NCI-H2107 (cell line): ENCODE data around the gene PNMA8B.

Source experiments
- DNase-seq: peaks from one replicate; lab custom pipeline; 2025; lab: John Stamatoyannopoulos, UW

The PNMA8B gene

DNA sequence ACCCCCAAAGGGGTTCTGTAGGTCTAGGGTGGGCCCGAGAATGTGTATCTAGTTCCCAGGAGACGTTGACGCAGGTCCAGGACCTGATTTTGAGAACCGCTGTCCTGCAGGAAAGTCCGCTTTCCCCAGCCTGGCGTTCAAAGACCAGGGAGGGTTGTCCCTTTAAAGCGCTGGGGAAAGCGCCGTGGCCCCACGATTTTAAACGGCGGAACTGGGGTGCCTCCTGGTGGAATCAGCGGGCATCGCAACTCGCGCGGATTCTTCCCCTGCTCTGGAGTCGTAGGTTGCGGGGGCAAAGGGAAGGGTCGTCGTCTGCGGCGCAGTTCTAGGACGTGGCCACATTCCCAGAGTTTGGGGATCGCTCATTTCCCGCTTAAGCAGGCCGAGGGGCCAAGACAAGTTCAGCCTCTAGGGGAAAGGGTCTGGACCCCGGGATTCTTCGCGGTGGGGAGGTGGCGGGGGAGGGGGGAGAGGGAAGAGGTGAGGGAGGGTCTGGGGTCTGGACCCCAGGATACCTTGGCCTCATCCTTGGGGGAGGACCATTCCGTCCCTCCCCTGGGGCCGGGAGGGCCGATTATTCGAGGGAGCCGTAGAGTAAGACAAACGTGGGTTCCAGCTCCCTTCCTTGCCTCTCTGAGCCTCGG lies 7.7 kb downstream of the PNMA8B start:
- DNase-seq: peak; percentile 72

GRCh38 chr19:46487178-46487801 lies 8.4 kb downstream of the PNMA8B start:
- DNase-seq: no peak

DNA sequence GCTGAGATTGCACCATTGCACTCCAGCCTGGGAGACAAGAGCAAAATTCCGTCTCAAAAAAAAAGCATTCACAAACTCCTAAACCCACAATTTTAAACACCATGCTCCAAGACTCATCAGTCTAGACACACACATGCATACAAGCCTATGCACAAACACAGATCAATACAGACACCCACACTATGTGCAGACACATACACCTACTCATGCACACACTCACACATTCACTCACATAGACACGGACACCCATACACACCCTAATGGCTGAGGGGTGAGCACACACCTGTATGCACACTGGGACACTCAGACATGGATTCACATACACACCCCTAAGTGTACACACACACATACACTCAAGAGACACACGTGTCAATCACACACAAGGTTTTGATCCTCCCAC lies 9.3 kb downstream of the PNMA8B start:
- DNase-seq: no peak

DNA sequence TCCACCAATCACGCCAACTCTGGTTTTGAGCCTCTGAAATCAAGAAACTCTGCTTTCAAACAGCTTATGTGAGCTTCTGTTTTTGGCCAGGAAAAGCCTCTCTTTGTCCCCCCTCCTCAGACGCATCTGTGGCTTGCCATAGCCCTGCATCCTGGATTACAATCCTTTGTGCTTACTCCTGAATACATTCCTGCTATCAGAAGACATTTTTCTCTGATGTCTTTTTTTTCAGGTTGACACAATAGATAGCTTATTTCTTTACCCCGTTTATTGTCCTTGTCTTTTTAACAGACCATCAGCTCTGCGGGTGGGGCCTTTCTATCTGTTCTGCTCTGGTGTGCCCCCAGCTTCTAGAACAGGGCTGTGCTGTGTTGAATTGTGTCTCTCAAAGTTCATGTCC lies 11.0 kb downstream of the PNMA8B start:
- no peak for DNase-seq

DNA sequence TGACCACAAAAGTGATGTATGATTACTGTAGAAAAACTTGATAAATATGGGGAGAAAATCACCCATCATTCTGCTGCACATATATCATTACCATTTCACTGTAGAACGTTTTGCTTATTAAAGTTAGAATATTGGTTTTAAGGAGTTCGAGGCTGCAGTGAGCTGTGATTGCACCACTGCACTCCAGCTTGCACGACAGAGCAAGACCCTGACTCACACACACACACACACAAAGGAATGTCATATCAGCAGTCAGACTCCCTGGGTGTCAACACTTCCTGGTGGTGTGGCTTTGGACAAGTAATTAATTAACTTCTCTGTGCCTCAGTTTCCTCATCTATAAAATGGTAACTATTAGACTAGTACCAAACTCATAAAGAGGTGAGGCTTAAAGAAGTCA lies 13.0 kb downstream of the PNMA8B start:
- DNase-seq: no peak

DNA sequence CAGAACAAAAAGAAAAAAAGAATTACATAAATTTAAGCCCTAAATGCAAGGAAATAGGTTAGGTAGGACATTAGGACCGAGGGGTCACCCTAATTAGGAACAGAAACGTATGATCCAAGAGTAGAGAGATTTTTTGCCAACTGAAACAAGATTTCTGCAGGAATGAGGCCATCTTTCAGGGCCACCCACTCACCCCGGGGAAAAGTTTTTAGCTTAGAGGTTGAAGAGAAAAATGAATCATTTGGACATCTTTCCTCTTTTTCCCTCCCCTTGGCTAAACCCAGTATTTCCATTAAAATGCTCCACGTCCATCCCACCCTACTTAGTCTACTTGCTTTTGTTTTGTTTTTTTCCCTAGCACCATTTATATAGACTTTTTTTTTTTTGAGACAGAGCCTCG lies 13.7 kb downstream of the PNMA8B start:
- DNase-seq: no peak

- no peak for DNase-seq
Measured at GRCh38 chr19:46481223-46481848, 14.3 kb downstream of the PNMA8B start.

- DNase-seq: no peak
Measured at GRCh38 chr19:46480415-46480814, 15.3 kb downstream of the PNMA8B start.

DNA sequence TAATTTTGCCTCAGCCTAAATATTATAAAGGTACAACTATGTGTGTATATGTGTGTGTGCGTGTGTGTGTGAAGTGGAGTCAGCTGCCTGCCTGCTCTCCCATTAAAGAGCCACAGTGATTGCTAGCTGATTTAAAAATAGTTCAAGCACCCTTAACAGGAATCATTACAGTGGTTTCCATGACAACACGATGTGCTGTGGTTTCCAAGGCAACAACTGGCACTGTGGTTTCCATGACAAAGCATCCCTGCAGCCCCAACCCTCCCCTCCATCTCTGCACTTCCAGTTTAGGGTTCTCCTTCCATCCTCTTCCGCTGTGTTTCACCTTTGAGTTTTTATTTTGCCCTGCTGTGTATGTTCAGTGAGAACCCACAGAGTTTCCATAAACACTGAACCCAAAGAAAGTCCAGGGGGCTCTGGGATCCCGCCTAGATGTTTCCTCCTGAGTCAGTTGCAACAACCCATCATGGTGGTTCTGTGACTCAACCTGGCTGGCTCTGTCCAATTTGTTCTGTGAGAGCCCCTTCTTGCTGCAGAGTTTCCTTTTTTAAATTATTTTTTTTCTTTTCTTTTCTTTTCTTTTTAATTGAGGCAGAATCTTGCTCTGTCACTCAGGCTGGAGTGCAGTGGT lies 17.2 kb downstream of the PNMA8B start:
- no peak for DNase-seq

GRCh38 chr19:46475986-46476385 lies 19.7 kb downstream of the PNMA8B start:
- DNase-seq: no peak

DNA sequence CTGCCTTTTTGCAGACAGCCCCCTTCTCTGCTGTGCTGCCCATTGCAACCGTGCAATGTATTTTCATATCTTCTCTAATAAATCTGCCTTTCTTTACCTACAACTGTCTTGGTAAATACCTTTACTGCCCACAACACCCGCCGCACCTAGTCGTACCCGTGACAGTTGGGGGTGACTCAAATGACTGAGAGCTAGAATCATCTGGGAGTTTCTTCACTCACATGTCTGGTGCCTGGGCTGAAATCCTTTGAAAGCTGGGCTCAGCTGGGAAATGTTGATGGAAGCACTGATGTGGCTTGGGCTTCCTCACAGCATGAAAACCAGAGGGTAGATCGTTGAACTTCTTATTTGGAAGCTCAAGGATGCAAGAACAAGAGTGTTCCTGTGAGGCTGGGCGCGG lies 21.5 kb downstream of the PNMA8B start:
- DNase-seq: no peak

DNA sequence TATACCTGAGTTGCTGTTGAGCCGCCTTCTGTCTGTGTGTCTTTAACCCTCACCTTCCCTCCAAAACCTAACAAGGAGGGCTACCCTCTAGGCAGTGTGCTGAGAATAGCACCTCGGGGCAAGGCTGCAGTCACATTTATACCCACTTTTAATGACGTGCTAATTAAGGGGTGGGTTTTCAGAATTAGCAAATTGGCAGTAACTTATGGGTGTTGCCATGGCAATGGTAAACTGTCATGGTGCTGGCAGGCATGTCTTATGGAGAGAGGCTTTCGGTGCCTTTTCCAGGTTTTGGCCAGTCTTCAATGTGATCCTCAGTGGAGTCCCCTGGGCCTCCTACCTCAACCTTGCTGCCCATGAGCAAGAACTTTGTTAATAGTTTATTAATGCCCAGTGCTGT lies 23.1 kb downstream of the PNMA8B start:
- DNase-seq: no peak

DNA sequence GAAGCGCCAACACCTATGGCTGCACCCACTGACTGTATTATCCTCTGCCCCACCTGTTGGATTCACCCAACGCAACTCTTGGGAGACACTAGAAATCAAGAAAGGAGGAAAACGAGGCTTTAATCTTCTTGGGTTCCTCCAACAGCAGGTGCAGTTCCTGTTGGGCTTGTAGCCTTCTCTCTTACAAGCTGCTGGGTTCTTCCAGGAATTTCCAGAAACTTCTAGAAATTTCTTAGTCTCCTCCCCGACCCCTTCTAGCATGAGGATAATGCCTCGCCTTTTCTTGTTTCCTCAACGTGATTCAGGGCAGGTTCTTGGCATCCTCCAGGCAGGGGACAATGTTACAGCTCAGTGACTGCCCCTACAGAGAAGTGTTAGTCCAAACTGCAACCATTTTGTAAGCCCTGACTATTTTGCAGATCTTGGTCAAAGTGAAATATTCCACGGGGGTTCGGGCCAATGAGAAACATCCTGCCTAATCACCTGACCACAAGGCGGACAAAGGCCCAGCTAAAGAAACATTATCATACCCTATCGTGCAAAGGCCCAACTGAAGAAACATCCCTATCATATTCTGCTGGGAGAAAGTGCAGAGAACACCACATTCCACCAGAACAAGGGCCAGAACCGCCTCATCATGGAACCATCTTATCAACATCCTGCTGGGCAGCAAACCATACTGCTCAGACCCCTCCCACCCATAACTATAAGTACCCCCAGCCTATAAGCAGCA lies 23.7 kb downstream of the PNMA8B start:
- DNase-seq: no peak

DNA sequence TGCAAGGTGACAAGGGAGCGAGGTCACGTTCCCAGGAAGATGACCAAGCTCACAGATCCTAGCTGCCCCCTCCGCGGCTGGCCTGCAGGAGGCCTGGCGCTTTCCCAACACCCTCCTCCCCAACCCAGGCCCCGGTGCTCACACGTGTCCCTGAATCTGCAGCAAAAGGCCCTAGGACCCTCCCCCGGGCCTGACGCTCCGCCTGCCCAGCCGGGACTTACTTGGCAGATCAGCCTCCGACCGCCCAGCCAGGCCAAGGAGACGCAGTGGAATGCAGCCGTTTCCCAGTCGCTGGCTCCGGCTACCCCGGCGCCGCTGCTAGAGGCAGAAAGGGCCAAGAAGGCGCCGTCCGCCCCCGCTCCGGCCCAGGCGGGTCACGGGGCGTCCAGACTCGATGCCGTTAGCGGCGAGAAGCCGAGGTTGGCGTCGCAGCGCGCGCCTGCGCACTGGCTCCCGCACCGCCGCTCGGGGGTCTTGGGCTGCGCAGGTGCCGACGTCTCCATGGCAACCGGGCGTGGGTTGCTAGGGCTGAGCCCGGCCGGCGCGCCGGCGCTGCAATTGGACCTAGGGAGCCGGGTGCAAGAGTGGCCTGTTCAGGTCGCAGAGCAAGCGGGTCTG lies 24.4 kb downstream of the PNMA8B start, which contains the start of gene PNMA8A:
Gene PNMA8A, minus strand, starts transcription at position 448 of the 618 bp plus-strand sequence. CDS start 528 bp downstream, outside the sequence.
- peak; percentile 49 for DNase-seq

DNA sequence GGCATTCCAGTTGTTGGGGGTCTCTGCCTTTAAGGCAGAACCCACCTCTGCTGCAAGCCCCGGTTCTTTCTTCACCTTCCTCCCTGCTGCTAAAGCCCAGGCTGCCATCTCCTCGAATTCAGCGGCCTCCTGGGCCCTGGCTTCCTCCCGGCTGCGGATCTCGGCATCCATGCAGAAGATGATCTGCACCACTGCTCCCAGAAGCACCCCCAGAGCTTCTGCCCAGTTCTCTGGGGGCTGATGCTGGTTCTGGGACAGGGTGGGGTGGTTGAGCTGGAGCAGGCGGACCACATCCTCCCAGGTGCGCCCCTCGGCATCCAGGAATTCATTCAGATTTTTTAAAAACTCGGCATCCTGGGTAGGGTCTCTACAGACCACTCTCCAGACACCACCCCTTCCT lies 25.3 kb downstream of the PNMA8B start:
- no peak for DNase-seq

GRCh38 chr19:46469541-46470185 lies 26.0 kb downstream of the PNMA8B start:
- DNase-seq: no peak

GRCh38 chr19:46466536-46467196 lies 29.0 kb downstream of the PNMA8B start:
- DNase-seq: no peak

DNA sequence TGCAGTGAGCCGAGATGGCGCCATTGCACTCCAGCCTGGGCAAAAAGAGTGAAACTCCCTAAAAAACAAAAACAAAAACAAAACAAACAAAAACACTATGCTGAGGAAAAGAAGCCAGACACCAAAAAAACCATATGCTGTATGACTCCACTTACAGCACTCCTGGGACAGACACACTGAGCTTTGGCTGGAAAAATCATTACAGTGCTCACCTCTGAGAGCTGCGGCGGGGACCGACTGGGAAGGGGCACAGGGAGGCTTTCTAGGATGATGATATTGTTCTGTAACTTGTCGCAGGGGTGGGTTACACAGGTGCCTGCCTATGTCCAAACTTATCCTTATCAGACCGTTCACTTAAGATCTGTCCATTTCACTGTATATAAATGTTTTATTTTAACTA lies 32.2 kb downstream of the PNMA8B start:
- DNase-seq: no peak

GRCh38 chr19:46461537-46461936 lies 34.1 kb downstream of the PNMA8B start:
- no peak for DNase-seq

DNA sequence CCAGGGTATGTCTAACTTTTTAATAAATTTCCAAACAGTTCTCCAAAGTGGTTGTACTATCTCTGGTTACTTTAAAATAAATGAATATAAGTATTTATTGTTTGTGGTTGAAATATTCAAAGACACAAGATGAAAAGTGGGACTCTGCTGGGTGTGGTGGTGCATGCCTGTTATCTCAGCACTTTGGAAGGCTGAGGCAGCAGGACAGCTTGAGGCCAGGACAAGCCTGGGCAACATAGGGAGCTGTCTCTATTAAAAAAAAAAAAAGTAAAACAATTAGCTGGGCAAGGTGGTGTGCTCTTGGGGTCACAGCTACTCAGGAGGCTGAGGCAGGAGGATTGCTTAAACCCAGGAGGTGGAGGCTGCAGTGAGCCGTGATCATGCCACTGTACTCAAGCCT lies 34.7 kb downstream of the PNMA8B start:
- DNase-seq: no peak

DNA sequence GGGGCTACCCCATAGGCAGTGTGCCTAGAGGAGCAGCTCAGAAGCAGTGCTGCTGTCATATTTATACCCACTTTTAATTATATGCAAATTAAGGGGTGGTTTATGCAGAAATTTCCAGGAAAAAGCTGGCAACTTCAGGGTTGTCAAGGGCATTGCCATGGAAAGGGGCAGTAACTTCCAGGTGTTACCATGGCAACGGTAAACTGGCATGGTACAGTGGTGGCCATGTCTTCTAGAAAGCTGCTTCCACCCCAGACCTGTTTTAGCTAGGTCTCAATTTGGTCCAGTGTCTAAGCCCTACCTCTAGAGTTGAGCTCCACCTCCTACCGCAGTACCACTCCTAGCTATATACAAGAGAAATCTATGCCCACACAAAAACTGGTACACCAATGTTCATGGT lies 35.6 kb downstream of the PNMA8B start:
- no peak for DNase-seq
